GM12872 (cell line): Measurements from ENCODE around the gene PTPA.

Source experiments
- TF ChIP-seq, protein P1 (sequence below): IDR thresholded peaks from 3 replicates; pipeline ENCODE4 v1.5.1; 2011; ENCODE audit warnings: low read depth, mild to moderate bottlenecking, low read length, moderate library complexity; ENCODE audit not compliant: insufficient read depth

Gene PTPA

DNA sequence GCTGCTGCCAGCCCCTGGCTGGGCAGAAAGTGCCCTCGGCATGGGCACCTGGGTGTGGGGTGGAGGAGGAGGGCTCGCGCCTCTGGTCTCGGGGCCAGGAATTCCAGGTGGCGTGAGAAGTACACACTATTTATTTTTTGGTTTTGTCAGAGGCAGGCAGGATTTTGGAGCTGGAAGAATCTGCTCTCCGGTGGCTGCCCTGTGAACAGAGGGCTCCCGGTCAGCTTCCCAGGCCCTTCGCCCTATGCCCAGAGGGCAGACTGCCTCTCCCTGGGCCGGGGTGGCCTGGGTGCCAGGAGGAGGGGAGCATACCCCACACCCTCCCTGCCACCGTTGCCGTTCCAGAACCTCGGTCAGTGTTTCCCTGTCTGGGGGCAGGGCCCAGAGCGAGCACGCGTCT is 22.0 kb upstream of the PTPA start:
- TF ChIP-seq, protein P1, sequence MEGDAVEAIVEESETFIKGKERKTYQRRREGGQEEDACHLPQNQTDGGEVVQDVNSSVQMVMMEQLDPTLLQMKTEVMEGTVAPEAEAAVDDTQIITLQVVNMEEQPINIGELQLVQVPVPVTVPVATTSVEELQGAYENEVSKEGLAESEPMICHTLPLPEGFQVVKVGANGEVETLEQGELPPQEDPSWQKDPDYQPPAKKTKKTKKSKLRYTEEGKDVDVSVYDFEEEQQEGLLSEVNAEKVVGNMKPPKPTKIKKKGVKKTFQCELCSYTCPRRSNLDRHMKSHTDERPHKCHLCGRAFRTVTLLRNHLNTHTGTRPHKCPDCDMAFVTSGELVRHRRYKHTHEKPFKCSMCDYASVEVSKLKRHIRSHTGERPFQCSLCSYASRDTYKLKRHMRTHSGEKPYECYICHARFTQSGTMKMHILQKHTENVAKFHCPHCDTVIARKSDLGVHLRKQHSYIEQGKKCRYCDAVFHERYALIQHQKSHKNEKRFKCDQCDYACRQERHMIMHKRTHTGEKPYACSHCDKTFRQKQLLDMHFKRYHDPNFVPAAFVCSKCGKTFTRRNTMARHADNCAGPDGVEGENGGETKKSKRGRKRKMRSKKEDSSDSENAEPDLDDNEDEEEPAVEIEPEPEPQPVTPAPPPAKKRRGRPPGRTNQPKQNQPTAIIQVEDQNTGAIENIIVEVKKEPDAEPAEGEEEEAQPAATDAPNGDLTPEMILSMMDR: no peak

DNA sequence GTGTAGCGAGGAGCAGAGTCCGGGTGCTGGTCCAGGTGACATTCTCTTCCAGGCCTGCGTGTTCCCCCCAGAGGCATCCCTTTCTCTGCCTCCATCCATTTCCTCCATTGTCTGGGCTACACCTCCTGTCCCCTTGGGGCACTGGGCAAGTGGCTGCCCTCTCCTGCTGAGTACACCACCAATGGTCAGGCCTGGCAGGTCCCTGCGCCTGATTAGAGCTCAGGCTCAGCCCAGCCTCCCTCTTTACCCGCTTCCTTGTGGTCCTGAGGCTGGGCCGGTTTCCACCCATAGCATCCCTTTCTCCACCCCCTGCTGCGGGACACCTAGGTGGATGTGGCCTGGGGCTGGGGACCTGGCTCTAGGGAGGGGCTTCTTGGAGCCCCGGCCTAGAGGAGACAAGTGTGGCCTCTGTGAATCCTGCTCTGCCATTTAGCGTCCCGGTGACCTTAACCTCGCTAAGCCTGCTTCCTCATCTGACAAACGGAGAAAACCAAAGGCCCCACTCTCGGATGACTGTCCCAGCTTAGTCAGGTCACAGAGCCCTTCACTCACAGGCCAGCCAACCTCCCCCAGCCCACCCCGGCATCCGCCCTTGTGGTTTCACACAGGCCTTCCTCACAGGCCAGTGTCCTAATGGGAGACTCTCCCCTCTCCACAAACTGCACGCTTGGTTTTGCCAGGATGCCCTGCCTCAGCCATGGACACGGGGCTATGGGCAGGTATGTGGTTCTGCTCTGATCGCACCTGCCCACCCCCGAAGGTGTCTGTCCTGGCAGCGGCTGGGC is 17.4 kb upstream of the PTPA start:
- TF ChIP-seq, protein P1: no peak

DNA sequence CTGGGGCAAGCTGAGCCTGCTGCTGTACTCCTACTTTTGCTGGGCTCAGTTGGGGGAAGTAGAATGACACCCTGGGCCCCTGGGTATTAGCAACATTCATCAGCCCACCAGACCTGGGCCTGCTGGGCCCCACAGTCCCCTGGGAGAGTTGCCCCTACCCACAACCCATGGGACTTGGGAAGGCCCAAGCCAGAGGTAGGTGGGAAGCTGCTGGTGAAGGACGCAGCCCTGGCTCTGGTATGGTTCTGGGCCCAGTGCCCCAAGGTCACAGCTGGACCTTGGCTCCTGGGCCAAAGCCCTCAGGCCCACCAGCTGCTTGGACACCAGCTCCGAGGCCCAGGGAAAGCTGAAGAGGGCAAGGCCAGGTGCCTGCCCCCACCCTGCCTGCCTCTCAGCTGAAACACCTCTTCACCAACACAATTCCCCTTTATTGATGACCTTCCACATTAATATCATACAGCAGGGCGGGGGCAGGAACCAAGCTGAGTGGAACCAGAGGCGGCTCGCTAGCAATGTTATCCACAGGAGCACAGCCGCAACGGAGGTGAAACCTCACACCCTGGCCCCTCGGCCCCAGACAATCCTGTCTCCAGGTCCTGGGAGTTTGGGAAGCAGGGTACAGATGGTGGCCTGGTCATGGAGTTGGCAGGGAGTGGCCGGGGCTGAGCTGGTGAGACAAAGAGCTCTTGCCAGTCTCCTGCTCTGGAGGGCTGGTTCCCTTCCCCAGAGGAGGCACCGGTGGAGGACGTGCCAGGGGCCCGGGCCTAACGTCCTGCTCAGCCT is 16.6 kb upstream of the PTPA start:
- TF ChIP-seq, protein P1: no peak

DNA sequence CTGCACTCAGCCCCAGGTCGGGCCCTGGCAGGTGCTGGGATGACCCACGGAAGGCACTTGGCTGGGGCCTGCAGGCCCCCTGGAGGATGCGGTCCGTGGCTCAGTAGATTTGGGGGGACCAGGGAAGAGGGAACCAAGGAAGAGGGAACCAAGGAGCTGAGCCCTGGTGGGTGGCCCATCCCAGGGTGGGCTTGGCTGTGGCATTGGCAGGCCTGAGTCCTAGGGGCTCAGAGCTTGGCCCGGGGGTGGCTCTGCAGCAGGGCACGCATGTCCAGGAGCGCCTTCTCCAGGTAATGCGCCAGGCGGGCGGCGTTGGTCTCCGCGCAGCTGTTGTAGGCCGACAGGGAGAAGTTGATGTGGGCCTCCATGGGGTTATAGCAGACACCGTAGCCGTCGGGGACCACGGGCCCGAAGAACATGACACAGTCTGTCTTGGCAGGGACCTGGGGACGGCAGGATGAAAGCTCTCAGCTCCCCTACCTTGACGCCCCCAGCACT is 16.0 kb upstream of the PTPA start:
- TF ChIP-seq, protein P1: no peak

DNA sequence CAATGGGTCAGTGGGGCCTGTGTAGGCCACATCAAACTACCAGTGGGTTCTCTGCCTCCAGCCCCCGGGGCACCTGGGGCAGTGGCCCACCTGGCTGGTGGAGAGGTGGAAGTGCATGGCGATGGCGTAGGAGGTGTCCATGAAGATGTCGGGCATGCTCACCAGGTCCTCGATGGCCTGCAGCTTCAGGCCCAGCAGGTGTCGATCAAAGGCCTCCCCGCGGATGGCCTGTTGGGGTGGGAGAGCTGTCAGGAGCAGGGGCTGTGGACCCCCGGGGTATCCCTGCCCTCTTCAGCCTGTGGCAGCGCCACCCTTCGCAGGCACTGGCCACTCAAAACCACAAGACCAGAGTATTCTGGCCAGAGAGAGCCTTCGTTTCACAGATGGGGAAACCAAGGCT is 15.3 kb upstream of the PTPA start:
- TF ChIP-seq, protein P1: no peak

DNA sequence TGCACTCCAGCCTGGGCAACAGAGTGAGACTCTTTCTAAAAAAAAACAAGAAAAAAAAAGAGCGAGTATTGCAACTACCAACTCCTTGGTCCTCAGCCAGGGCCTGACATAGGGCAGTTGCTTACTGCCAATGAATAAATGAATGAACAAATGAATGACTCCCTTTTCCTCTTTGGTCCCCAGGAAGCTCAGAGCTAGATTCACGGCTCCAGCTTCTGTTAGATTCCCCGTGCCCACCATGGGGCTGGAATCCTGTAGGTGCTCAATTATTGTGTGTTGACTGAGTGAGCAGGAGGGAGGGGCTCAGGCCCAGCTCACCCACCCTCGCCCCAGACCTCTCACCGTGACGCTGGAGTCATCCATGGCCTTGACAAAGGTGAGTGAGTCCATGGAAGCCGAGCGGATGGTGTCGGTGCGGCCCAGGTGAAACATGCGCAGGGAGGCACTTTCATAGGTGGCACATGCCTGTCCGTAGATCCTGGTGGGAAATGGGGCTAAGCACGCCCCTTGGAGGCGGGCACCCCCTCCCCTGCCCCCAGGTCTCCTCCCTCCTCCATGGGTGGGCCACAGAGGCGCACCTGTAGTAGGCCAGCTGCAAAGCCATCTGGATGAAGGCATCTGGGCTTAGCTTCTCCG is 13.4 kb upstream of the PTPA start:
- TF ChIP-seq, protein P1: no peak

DNA sequence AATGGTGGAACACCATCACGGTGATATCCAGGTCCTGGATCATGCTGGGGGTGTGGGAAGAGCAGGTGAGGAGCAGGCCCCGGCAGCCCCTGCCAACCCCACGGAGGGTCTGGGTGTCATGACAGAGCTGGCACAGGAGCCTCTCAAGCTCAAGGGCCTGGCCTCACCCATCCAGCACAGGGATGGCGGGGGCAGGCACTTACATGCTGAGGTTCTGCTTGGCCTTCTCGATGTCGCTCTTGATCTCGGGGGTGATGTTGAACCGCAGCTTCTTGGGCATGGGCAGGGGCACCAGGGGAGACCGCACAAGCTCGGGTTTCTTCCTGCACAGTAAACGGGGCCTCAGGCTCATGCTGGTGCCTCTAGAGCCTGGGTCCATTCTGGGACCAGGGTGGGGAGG is 12.9 kb upstream of the PTPA start:
- TF ChIP-seq, protein P1: no peak
